Endothelial cell of umbilical vein (primary cell): ENCODE measurements around the gene UVRAG. TPM values are rescaled to one million over a fixed set of nuclear protein-coding genes. Genes with fewer than 3 reads are reported as not detected.

Experiments used
- BruUV-seq: library from RNA; stranded (reverse); fragments of 400-500 nt; replicated peaks from 2 replicates; lab custom pipeline; 2021; lab: Mats Ljungman, UMichigan
- CTCF ChIA-PET: fragments of 300-600, 350-600 bp; sonication (Branson Sonifier 250); formaldehyde crosslinking; loops from one replicate; lab custom pipeline; 2021; ENCODE audit warnings: antibody characterized with exemption, inconsistent platforms; lab: Charles Lee
- POLR2A ChIA-PET: fragments of 300-600, 350-600 bp; sonication (Branson Sonifier 250); formaldehyde crosslinking; loops from one replicate; lab custom pipeline; 2021; ENCODE audit warnings: antibody characterized with exemption, inconsistent platforms; lab: Charles Lee
- DNase-seq: peaks from one replicate; pipeline ENCODE4 v3.0.0-alpha.2; 2011; ENCODE audit warnings: low read depth, low spot score
- FAIRE-seq: peaks from 2 replicates; lab custom pipeline; 2011; peaks lifted over from hg19 to GRCh38; lab: Jason Lieb, UNC
- H2AFZ ChIP-seq: 2 replicates; pipeline ENCODE4 v1.6.0; 2012; ENCODE audit warnings: low read depth, low read length, control low read depth, inconsistent platforms
- H3K27ac ChIP-seq: 2 replicates; pipeline ENCODE4 v1.5.1; 2011; ENCODE audit warnings: low read depth, mild to moderate bottlenecking, control low read depth, low read length, moderate library complexity; ENCODE audit not compliant: insufficient read depth
- H3K27me3 ChIP-seq, 2 experiments: 2 replicates each; pipeline versions ENCODE4 v1.6.0 to v1.6.1; 2011; ENCODE audit warnings: low read length in 2 of 2, mixed read lengths in 1 of 2; ENCODE audit not compliant: control insufficient read depth in 2 of 2, insufficient read depth in 2 of 2
- H3K36me3 ChIP-seq, 2 experiments: 2 replicates in 1 of 2; 3 replicates in 1 of 2; pipeline ENCODE4 v1.5.1; 2011; ENCODE audit warnings: low read length in 2 of 2, mild to moderate bottlenecking in 1 of 2, moderate library complexity in 1 of 2; ENCODE audit not compliant: control insufficient read depth in 2 of 2, insufficient read depth in 2 of 2; ENCODE audit errors: extremely low read depth in 1 of 2
- H3K4me1 ChIP-seq: 3 replicates; pipeline ENCODE4 v1.5.1; 2011; ENCODE audit warnings: mild to moderate bottlenecking, low read length; ENCODE audit not compliant: control insufficient read depth, insufficient read depth; ENCODE audit errors: extremely low read depth
- H3K4me2 ChIP-seq: 2 replicates; pipeline ENCODE4 v1.6.1; 2011; ENCODE audit warnings: low read length, control low read depth, mixed read lengths; ENCODE audit not compliant: insufficient read depth
- H3K4me3 ChIP-seq, 3 experiments: fragments of 200-600 bp in 1 of 3; sonication (generic), shearing (Covaris generic) in 1 of 3; replicated peaks in 1 of 3; 2 replicates each; pipeline ENCODE4 v1.5.1; 2011 to 2016; ENCODE audit warnings: control low read depth in 3 of 3, low read length in 3 of 3, mild to moderate bottlenecking in 2 of 3, inconsistent platforms in 1 of 3, low read depth in 1 of 3, moderate library complexity in 1 of 3; ENCODE audit not compliant: insufficient read depth in 1 of 3
- H3K79me2 ChIP-seq: 2 replicates; pipeline ENCODE4 v1.6.0; 2012; ENCODE audit warnings: low read length, inconsistent platforms; ENCODE audit not compliant: control insufficient read depth, insufficient read depth
- H3K9ac ChIP-seq: replicated peaks from 2 replicates; pipeline ENCODE3; 2011; ENCODE audit warnings: low read length, control low read depth; ENCODE audit not compliant: insufficient read depth; ENCODE audit errors: extremely low read depth
- H3K9me1 ChIP-seq: replicated peaks from 3 replicates; pipeline ENCODE4 v1.6.0; 2011; ENCODE audit warnings: mild to moderate bottlenecking, low read length; ENCODE audit not compliant: control insufficient read depth, insufficient read depth; ENCODE audit errors: extremely low read depth
- H3K9me3 ChIP-seq: replicated peaks from 2 replicates; pipeline ENCODE4 v1.5.1; 2012; ENCODE audit warnings: low read length, inconsistent platforms; ENCODE audit not compliant: control insufficient read depth, insufficient read depth
- H4K20me1 ChIP-seq: replicated peaks from 2 replicates; pipeline ENCODE3; 2011; ENCODE audit warnings: mild to moderate bottlenecking, low read length; ENCODE audit not compliant: control insufficient read depth, insufficient read depth; ENCODE audit errors: extremely low read depth
- EZH2 ChIP-seq: IDR thresholded peaks from 2 replicates; pipeline ENCODE4 v1.6.1; 2012; ENCODE audit warnings: borderline replicate concordance, low read depth, mild to moderate bottlenecking, moderate library complexity, low read length, inconsistent platforms; ENCODE audit not compliant: severe bottlenecking
- FOS ChIP-seq: IDR thresholded peaks from 2 replicates; pipeline ENCODE4 v1.6.1; 2011; ENCODE audit warnings: mild to moderate bottlenecking, low read length, moderate library complexity, borderline replicate concordance; ENCODE audit not compliant: insufficient read depth
- GATA2 ChIP-seq: IDR thresholded peaks from 2 replicates; pipeline ENCODE4 v1.7.0; 2011; ENCODE audit warnings: low read depth, mild to moderate bottlenecking, moderate library complexity, mixed read lengths, low read length; ENCODE audit not compliant: insufficient read length, insufficient read depth
- JUN ChIP-seq: IDR thresholded peaks from 2 replicates; pipeline ENCODE4 v1.6.1; 2011; ENCODE audit warnings: borderline replicate concordance, low read depth; ENCODE audit not compliant: insufficient read length, insufficient read depth
- MYC ChIP-seq: IDR thresholded peaks from one replicate; pipeline ENCODE4 v1.6.1; 2011; ENCODE audit warnings: mild to moderate bottlenecking, low read depth, low read length
- POLR2A ChIP-seq: IDR thresholded peaks from 2 replicates; pipeline ENCODE4 v1.6.1; 2012; ENCODE audit warnings: low read depth, mild to moderate bottlenecking, control low read depth, low read length
- POLR2AphosphoS5 ChIP-seq: IDR thresholded peaks from 2 replicates; pipeline ENCODE4 v1.6.1; 2012; ENCODE audit warnings: low read depth, mild to moderate bottlenecking, control low read depth, low read length, moderate library complexity; ENCODE audit not compliant: insufficient read depth
- dilution Hi-C: fragments of 300-500 bp; cut with MboI; formaldehyde crosslinking; loops from one replicate; pipeline ENCODE4 v1.15.0; 2019; ENCODE audit warnings: low sequenced_read_pairs; ENCODE audit not compliant: extremely low pct_ligation_motif_present
- intact Hi-C: fragments of 100-400 bp; cut with micrococcal nuclease; formaldehyde crosslinking; loops from one replicate; pipeline ENCODE4 v1.10.0; 2022
- polyA plus RNA-seq, 4 experiments: library from polyadenylated mRNA; depleted of rRNA in 3 of 4; stranded (reverse) in 3 of 4; unstranded in 1 of 4; fragments of >200 nt; gene quantifications; 2 replicates each; pipeline versions ENCODE4 v1.2.1 to v1.2.3, GENCODE V29; 2011 to 2012; ENCODE audit warnings: missing spikeins in 1 of 4
- total RNA-seq: library from RNA; stranded (reverse); gene quantifications from 2 replicates; pipeline ENCODE4 v1.2.3, GENCODE V29; 2021
- TF ChIP-seq, protein P1 (sequence below), 2 donors: IDR thresholded peaks; 1 replicate in 1 of 2; 2 replicates in 1 of 2; pipeline ENCODE4 v1.5.1; 2011; ENCODE audit warnings: low read length in 2 of 2, mild to moderate bottlenecking in 2 of 2, moderate library complexity in 2 of 2, control low read depth in 1 of 2, inconsistent platforms in 1 of 2, low read depth in 1 of 2; ENCODE audit not compliant: insufficient read depth in 1 of 2; ENCODE audit errors: extremely low read depth in 1 of 2
- TF ChIP-seq, protein P2 (sequence below): IDR thresholded peaks from 2 replicates; pipeline ENCODE4 v1.6.1; 2011; ENCODE audit not compliant: insufficient read depth, insufficient read length

The UVRAG gene
- total and polyA plus RNA-seq, 2 donors (not counting 3 experiments of a cell fraction or from before 2014, with no cell fraction given) = 21.2 to 65.6 TPM

DNA sequence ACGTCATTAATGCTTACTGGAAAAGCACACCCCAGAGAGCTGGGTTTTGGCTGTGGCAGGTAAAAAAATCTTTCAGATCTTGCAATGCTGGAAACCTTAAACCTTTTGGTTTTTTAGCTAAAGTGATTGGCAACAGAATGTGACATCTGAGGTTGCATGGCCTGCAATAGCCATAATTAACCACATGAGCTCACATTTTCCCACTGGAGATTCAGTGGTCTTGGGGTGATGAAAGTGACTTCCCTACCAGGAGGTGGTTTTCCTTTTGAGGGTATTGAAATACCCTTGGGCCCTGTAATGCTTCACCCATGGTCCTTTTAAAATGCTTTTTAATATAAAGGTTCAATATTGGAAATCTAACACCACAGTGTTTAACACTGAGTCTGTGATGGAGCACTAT, 198.5 kb downstream of the UVRAG start:
- H3K36me3 ChIP-seq = no peaks in the 10 kb centered on the region
- H3K4me3 ChIP-seq = no peak overlapping the region
- CTCF ChIA-PET = interaction anchor here (1.2 to 1.6 kb wide), 2 partner anchors 16 to 97 kb away, joined by 3 to 8 read pairs; no protein-coding TSS in a partner anchor
- no peak overlapping the region for H3K4me2 ChIP-seq
- intact Hi-C loops = no loop called here
- POLR2A ChIA-PET = no interaction called here
- DNase-seq (no peak), FAIRE-seq (no peak)
- H4K20me1 ChIP-seq = no peaks in the 10 kb centered on the region
- no peaks in the 10 kb centered on the region for H3K79me2 ChIP-seq
- no peaks in the 10 kb centered on the region for H3K27me3 ChIP-seq
- no peaks in the 10 kb centered on the region for H3K9me1 ChIP-seq
- H2AFZ ChIP-seq = no peak overlapping the region
- H3K4me1 ChIP-seq = peaks cover 3% of the 10 kb centered on the region
- TF ChIP-seq FOS = no peak
- TF ChIP-seq, protein P1, sequence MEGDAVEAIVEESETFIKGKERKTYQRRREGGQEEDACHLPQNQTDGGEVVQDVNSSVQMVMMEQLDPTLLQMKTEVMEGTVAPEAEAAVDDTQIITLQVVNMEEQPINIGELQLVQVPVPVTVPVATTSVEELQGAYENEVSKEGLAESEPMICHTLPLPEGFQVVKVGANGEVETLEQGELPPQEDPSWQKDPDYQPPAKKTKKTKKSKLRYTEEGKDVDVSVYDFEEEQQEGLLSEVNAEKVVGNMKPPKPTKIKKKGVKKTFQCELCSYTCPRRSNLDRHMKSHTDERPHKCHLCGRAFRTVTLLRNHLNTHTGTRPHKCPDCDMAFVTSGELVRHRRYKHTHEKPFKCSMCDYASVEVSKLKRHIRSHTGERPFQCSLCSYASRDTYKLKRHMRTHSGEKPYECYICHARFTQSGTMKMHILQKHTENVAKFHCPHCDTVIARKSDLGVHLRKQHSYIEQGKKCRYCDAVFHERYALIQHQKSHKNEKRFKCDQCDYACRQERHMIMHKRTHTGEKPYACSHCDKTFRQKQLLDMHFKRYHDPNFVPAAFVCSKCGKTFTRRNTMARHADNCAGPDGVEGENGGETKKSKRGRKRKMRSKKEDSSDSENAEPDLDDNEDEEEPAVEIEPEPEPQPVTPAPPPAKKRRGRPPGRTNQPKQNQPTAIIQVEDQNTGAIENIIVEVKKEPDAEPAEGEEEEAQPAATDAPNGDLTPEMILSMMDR (IDR thresholded peaks at IDR 0.05; ENCODE audit: extremely low read depth in 1 of 2, insufficient read depth in 1 of 2, low read depth in 1 of 2, low read length in 2 of 2) = no peak
- TF ChIP-seq EZH2 = no peak
- TF ChIP-seq MYC = no peak
- TF ChIP-seq POLR2AphosphoS5 = no peak
- TF ChIP-seq JUN = no peak
- no peak for TF ChIP-seq GATA2
- TF ChIP-seq, protein P2, sequence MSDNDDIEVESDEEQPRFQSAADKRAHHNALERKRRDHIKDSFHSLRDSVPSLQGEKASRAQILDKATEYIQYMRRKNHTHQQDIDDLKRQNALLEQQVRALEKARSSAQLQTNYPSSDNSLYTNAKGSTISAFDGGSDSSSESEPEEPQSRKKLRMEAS = no peak
- TF ChIP-seq POLR2A = no peak
- no peak overlapping the region for H3K27ac ChIP-seq
- dilution Hi-C loops = no loop called here
- no peak overlapping the region for H3K9ac ChIP-seq
- no peaks in the 10 kb centered on the region for H3K9me3 ChIP-seq
- BruUV-seq = no TSS peak
